DOHH2 (cell line): ENCODE results near the gene MMP14.

Experiments used
- CTCF ChIP-seq: fragments of 200-600 bp; sonication (generic); IDR thresholded peaks from one replicate; pipeline ENCODE4 v1.5.1; 2014; ENCODE audit warnings: antibody characterized with exemption, mild to moderate bottlenecking, low read depth, low read length; ENCODE audit not compliant: poor library complexity, severe bottlenecking
- EZH2phosphoT487 ChIP-seq: fragments of 200-600 bp; sonication (generic); IDR thresholded peaks from 2 replicates; pipeline ENCODE4 v1.6.1; 2017; ENCODE audit warnings: borderline replicate concordance, mild to moderate bottlenecking, antibody characterized with exemption, low read length, moderate library complexity, mixed read lengths

GRCh38 chr14:22803687-22803974 lies 32.8 kb upstream of the MMP14 start:
- no peak for TF ChIP-seq CTCF
- TF ChIP-seq EZH2phosphoT487: no peak
